Measurements from ENCODE around the gene PTPRM.

- TF ChIP-seq, protein P1, sequence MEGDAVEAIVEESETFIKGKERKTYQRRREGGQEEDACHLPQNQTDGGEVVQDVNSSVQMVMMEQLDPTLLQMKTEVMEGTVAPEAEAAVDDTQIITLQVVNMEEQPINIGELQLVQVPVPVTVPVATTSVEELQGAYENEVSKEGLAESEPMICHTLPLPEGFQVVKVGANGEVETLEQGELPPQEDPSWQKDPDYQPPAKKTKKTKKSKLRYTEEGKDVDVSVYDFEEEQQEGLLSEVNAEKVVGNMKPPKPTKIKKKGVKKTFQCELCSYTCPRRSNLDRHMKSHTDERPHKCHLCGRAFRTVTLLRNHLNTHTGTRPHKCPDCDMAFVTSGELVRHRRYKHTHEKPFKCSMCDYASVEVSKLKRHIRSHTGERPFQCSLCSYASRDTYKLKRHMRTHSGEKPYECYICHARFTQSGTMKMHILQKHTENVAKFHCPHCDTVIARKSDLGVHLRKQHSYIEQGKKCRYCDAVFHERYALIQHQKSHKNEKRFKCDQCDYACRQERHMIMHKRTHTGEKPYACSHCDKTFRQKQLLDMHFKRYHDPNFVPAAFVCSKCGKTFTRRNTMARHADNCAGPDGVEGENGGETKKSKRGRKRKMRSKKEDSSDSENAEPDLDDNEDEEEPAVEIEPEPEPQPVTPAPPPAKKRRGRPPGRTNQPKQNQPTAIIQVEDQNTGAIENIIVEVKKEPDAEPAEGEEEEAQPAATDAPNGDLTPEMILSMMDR (IDR thresholded peaks at IDR 0.05), result no peak
- TF ChIP-seq POLR2A (IDR thresholded peaks at IDR 0.05; ENCODE audit: low read length) (no peak), REST (IDR thresholded peaks at IDR 0.05) (no peak), SMC3 (IDR thresholded peaks at IDR 0.05) (no peak), RFX5 (IDR thresholded peaks at IDR 0.05) (no peak), BHLHE40 (IDR thresholded peaks at IDR 0.05; ENCODE audit: low read depth, low read length) (no peak), CEBPB (IDR thresholded peaks at IDR 0.05) (no peak), TP53 (CRISPR knock-in tag; IDR thresholded peaks at IDR 0.05) (no peak)
- TF ChIP-seq, protein P2, sequence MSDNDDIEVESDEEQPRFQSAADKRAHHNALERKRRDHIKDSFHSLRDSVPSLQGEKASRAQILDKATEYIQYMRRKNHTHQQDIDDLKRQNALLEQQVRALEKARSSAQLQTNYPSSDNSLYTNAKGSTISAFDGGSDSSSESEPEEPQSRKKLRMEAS (IDR thresholded peaks at IDR 0.05), result no peak
Observed at GRCh38 chr18:8107426-8107825, 540.3 kb downstream of the PTPRM start.
